Fibroblast of lung (primary cell): Measurements from ENCODE around the gene TPI1. TPM values are rescaled to one million over a fixed set of nuclear protein-coding genes. Genes with fewer than 3 reads are reported as not detected.

Source experiments
- DNase-seq, 2 donors: peaks; one replicate each; pipeline versions ENCODE4 v3.0.0 to v3.0.0-alpha.2; 2010; ENCODE audit warnings: low read depth in 2 of 2
- H2AFZ ChIP-seq: 2 replicates; pipeline ENCODE4 v1.5.1; 2012; ENCODE audit warnings: low read length, control low read depth, inconsistent platforms
- H3K27ac ChIP-seq: 2 replicates; pipeline ENCODE4 v1.5.1; 2011; ENCODE audit warnings: low read length, control low read depth; ENCODE audit not compliant: insufficient read depth
- H3K27me3 ChIP-seq: 2 replicates; pipeline ENCODE4 v1.5.1; 2011; ENCODE audit warnings: mild to moderate bottlenecking, low read length; ENCODE audit not compliant: control insufficient read depth, insufficient read depth
- H3K36me3 ChIP-seq: 2 replicates; pipeline ENCODE4 v1.5.1; 2011; ENCODE audit warnings: low read length; ENCODE audit not compliant: control insufficient read depth, insufficient read depth
- H3K4me1 ChIP-seq: 2 replicates; pipeline ENCODE4 v1.5.1; 2011; ENCODE audit warnings: low read length; ENCODE audit not compliant: control insufficient read depth, insufficient read depth; ENCODE audit errors: extremely low read depth
- H3K4me2 ChIP-seq: 2 replicates; pipeline ENCODE4 v1.5.1; 2011; ENCODE audit warnings: low read length, control low read depth; ENCODE audit not compliant: insufficient read depth; ENCODE audit errors: extremely low read depth
- H3K4me3 ChIP-seq, 4 experiments: fragments of 200-600 bp in 1 of 4; sonication (generic) in 1 of 4; replicated peaks in 1 of 4; 2 replicates each; pipeline ENCODE4 v1.5.1; 2011 to 2016; ENCODE audit warnings: low read length in 4 of 4, low read depth in 3 of 4, mild to moderate bottlenecking in 3 of 4, control low read depth in 2 of 4, inconsistent platforms in 1 of 4, mixed read lengths in 1 of 4; ENCODE audit not compliant: insufficient read depth in 1 of 4; ENCODE audit errors: control extremely low read depth in 1 of 4
- H3K79me2 ChIP-seq: 2 replicates; pipeline ENCODE4 v1.5.1; 2012; ENCODE audit warnings: mild to moderate bottlenecking, low read length, inconsistent platforms; ENCODE audit not compliant: control insufficient read depth, insufficient read depth
- H3K9ac ChIP-seq: 2 replicates; pipeline ENCODE4 v1.5.1; 2011; ENCODE audit warnings: mild to moderate bottlenecking, low read length, control low read depth; ENCODE audit not compliant: insufficient read depth
- H3K9me3 ChIP-seq: 2 replicates; pipeline ENCODE4 v1.5.1; 2012; ENCODE audit warnings: low read depth, low read length; ENCODE audit not compliant: control insufficient read depth, insufficient read depth
- H4K20me1 ChIP-seq: 2 replicates; pipeline ENCODE4 v1.5.1; 2011; ENCODE audit warnings: low read length; ENCODE audit not compliant: control insufficient read depth, insufficient read depth; ENCODE audit errors: extremely low read depth
- EZH2 ChIP-seq: IDR thresholded peaks from 2 replicates; pipeline ENCODE4 v1.5.1; 2012; ENCODE audit warnings: low read length, control low read depth, mild to moderate bottlenecking; ENCODE audit errors: missing control alignments
- polyA plus RNA-seq, 2 donors: library from polyadenylated mRNA; depleted of rRNA in 1 of 2; stranded (reverse) in 1 of 2; unstranded in 1 of 2; fragments of >200 nt; gene quantifications; 2 replicates each; pipeline ENCODE4 v1.2.1, GENCODE V29; 2011 to 2012; ENCODE audit warnings: missing spikeins in 1 of 2
- total RNA-seq: library from RNA; depleted of rRNA; stranded (reverse); fragments of >200 nt; gene quantifications from 2 replicates; pipeline ENCODE4 v1.2.1, GENCODE V29; 2014
- TF ChIP-seq, protein P1 (sequence below), 2 donors: IDR thresholded peaks in 1 of 2; conservative IDR thresholded peaks in 1 of 2; 1 replicate in 1 of 2; 2 replicates in 1 of 2; pipeline ENCODE4 v1.5.1; 2011 to 2012; ENCODE audit warnings: low read length in 2 of 2, control low read depth in 1 of 2, inconsistent platforms in 1 of 2, low read depth in 1 of 2, mild to moderate bottlenecking in 1 of 2

TPI1 gene
- total and polyA plus RNA-seq, 2 donors (not counting 1 experiment from before 2014, with no cell fraction given) = 934 to 1,654 TPM

DNA sequence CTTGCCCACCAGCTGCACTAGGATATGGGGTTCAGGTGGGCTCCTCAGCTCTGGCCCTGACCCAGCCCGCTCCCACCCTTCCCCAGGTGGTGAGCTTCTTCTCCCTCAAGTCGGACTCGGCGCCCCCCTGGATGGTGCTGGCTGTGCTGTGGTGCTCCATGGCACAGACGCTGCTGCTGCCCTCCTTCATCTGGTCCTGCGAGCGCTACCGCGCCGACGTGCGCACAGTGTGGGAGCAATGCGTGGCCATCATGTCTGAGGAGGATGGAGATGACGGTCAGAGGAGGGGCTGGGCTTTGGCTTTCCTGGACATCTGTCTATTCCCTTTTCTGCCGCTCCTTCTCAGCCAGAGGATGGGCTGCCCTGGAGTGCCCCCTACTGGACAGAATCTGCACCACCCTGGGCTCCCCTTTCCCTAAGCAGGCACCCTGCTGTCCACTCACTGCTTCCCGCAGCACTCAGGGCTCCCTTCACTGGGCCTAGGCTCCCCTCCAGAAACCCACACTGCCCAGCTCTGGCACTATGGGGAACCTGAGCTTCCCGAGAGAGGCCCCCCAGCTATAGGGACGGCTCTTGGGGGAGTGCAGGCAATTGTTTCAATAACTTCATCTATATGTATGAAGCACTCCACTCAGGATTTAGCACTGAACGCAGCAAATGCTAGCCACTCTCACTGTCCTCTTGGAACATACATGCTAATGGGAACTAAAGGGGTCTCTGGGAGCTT lies 41.8 kb upstream of the TPI1 start:
- Histone ChIP-seq H3K9ac (no peak overlapping the region), H3K27ac (peak overlapping the region; percentile 2), H3K36me3 (peaks cover 10% of the 10 kb centered on the region), H3K4me2 (peak overlapping the region; percentile 39), H3K79me2 (peaks cover 24% of the 10 kb centered on the region), H2AFZ (peak overlapping the region; percentile 17), H3K27me3 (peaks cover 2% of the 10 kb centered on the region), H3K4me3 (peak overlapping the region in 2 of 4 experiments; percentile 38 to 48), H3K4me1 (peaks cover 26% of the 10 kb centered on the region), H3K9me3 (no peaks in the 10 kb centered on the region), H4K20me1 (no peaks in the 10 kb centered on the region)
- TF ChIP-seq EZH2 = no peak
- TF ChIP-seq, protein P1, sequence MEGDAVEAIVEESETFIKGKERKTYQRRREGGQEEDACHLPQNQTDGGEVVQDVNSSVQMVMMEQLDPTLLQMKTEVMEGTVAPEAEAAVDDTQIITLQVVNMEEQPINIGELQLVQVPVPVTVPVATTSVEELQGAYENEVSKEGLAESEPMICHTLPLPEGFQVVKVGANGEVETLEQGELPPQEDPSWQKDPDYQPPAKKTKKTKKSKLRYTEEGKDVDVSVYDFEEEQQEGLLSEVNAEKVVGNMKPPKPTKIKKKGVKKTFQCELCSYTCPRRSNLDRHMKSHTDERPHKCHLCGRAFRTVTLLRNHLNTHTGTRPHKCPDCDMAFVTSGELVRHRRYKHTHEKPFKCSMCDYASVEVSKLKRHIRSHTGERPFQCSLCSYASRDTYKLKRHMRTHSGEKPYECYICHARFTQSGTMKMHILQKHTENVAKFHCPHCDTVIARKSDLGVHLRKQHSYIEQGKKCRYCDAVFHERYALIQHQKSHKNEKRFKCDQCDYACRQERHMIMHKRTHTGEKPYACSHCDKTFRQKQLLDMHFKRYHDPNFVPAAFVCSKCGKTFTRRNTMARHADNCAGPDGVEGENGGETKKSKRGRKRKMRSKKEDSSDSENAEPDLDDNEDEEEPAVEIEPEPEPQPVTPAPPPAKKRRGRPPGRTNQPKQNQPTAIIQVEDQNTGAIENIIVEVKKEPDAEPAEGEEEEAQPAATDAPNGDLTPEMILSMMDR (conservative IDR thresholded peaks at IDR 0.05 in 1 of 2, IDR thresholded peaks at IDR 0.05 in 1 of 2; ENCODE audit: low read depth in 1 of 2, low read length in 2 of 2) = peak; percentile 91 to 96
- DNase-seq = peak; percentile 74 to 85

DNA sequence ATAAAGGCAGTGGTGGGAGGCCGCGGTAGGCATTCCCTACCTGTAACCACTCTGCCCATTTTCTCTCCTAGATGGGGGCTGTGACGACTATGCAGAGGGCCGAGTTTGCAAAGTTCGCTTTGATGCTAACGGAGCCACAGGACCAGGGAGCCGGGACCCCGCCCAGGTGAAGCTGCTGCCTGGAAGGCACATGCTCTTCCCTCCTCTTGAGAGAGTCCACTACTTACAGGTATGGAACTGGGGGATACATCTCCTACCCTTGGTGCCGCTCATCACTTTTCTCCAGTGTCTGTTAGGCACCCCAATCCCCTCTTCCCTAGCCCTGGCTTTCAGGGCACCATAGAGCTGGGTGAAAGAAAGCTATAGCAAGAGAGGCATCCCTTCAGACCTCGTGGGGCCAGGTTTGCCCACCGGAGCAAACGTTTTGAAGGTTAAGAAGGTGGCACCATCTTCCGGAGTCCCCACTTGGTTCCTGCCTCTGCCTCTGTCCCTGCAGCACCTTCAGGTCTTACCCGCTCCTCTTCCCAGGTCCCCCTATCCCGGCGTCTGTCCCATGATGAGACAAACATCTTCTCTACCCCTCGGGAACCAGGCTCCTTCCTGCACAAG lies 41.1 kb upstream of the TPI1 start:
- Histone ChIP-seq H3K9ac (no peak overlapping the region), H3K4me3 (no peak overlapping the region), H3K27me3 (peaks cover 2% of the 10 kb centered on the region), H3K4me1 (peaks cover 24% of the 10 kb centered on the region), H3K36me3 (peaks cover 15% of the 10 kb centered on the region), H4K20me1 (no peaks in the 10 kb centered on the region), H3K9me3 (no peaks in the 10 kb centered on the region), H3K27ac (no peak overlapping the region), H3K79me2 (peaks cover 26% of the 10 kb centered on the region), H2AFZ (no peak overlapping the region), H3K4me2 (no peak overlapping the region)
- DNase-seq = no peak
- no peak for TF ChIP-seq EZH2
- TF ChIP-seq, protein P1 (conservative IDR thresholded peaks at IDR 0.05 in 1 of 2, IDR thresholded peaks at IDR 0.05 in 1 of 2; ENCODE audit: low read depth in 1 of 2, low read length in 2 of 2) = no peak

DNA sequence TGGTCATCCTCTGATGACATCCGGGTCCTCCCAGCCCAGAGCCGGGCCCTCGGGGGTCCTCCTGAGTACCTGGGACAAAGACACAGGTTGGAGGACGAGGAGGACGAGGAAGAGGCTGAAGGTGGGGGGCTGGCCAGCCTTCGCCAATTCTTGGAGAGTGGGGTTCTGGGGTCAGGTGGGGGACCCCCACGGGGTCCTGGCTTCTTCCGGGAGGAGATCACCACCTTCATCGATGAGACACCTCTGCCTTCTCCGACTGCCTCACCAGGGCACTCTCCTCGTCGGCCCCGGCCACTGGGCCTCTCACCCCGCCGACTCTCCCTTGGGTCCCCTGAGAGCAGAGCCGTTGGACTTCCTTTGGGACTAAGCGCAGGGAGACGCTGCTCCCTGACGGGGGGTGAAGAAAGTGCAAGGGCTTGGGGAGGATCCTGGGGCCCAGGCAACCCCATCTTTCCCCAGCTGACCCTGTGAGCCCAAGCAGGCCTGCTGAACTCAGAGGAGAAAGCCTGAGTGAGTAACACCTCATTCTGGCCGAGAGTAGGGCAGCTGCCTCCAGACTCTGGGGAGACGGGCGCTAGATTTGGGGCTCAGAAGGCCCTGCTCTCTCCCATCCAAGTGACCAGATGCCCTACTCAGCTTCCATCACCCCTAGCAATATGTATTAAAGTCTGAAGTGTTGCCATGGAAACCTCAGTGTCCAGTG lies 40.4 kb upstream of the TPI1 start:
- Histone ChIP-seq H3K27ac (peak overlapping the region; percentile 78), H3K9me3 (no peaks in the 10 kb centered on the region), H3K4me3 (peak overlapping the region in 2 of 4 experiments; percentile 19 to 25), H2AFZ (peak overlapping the region; percentile 21), H3K4me2 (peak overlapping the region; percentile 73), H3K36me3 (peaks cover 20% of the 10 kb centered on the region), H4K20me1 (no peaks in the 10 kb centered on the region), H3K4me1 (peaks cover 23% of the 10 kb centered on the region), H3K79me2 (peaks cover 26% of the 10 kb centered on the region), H3K27me3 (peaks cover 2% of the 10 kb centered on the region), H3K9ac (peak overlapping the region; percentile 51)
- TF ChIP-seq, protein P1 (conservative IDR thresholded peaks at IDR 0.05 in 1 of 2, IDR thresholded peaks at IDR 0.05 in 1 of 2; ENCODE audit: low read depth in 1 of 2, low read length in 2 of 2) = no peak
- TF ChIP-seq EZH2 = no peak
- DNase-seq = no peak
